H1 (cell line): ENCODE data around the gene MAOB. TPM values are rescaled to one million over a fixed set of nuclear protein-coding genes. Genes with fewer than 3 reads are reported as not detected.

ENCODE experiments used
- CBX8 ChIP-seq: fragments of 300-800, 300-1000 bp; sonication (generic); IDR thresholded peaks from 2 replicates; pipeline ENCODE4 v1.7.1; 2016; ENCODE audit warnings: low read depth, low read length, borderline replicate concordance
- polyA plus RNA-seq, 7 experiments: library from polyadenylated mRNA; depleted of rRNA in 3 of 7; stranded (reverse) in 5 of 7; unstranded in 2 of 7; fragments of >200 nt in 5 of 7; fragments of 200-250 nt in 2 of 7; gene quantifications; 1 replicate in 5 of 7; 2 replicates in 1 of 7; 4 replicates in 1 of 7; pipeline versions ENCODE4 v1.2.1 to v1.2.3, GENCODE V29; 2011 to 2013; ENCODE audit warnings: missing spikeins in 2 of 7, mixed read lengths in 2 of 7
- total RNA-seq: library from RNA; stranded (reverse); fragmentation: NEBNext Ultra II Directional; extraction: Animal tissue kit (Norgen Biotek cat#: 25700); gene quantifications from 2 replicates; pipeline ENCODE4 v1.2.1, GENCODE V29; 2021
- TF ChIP-seq, protein P1 (sequence below): fragments of 300-600 bp; sonication (generic); IDR thresholded peaks from 2 replicates; pipeline ENCODE4 v1.7.1; 2012; ENCODE audit warnings: low read length, moderate library complexity, mild to moderate bottlenecking, inconsistent platforms; ENCODE audit not compliant: insufficient replicate concordance

MAOB gene
- total and polyA plus RNA-seq, 2 of the 8 experiments (the other 6 are each of a cell fraction or from before 2014, with no cell fraction given), result 0.73 to 1.1 TPM

DNA sequence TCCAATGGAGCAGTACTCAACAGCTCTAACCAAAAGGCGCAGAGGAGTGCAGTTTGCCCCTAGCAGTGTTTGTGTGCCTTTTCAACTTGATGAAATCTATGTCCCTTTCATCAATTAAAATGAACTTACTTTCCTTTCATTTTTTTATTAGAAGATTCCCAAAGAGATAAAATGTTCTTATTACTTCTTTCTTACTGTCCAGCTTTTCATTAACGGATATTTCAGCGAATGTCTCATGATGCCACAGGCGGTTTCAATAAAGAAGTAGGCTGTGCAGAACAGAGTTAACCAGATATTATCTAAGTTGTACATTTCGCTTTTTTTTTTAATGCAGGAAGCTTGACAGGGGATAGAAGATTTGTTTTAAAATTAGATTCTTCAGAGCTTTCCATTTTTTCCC is 3.4 kb upstream of the MAOB start (continued):
- TF ChIP-seq, protein P1, sequence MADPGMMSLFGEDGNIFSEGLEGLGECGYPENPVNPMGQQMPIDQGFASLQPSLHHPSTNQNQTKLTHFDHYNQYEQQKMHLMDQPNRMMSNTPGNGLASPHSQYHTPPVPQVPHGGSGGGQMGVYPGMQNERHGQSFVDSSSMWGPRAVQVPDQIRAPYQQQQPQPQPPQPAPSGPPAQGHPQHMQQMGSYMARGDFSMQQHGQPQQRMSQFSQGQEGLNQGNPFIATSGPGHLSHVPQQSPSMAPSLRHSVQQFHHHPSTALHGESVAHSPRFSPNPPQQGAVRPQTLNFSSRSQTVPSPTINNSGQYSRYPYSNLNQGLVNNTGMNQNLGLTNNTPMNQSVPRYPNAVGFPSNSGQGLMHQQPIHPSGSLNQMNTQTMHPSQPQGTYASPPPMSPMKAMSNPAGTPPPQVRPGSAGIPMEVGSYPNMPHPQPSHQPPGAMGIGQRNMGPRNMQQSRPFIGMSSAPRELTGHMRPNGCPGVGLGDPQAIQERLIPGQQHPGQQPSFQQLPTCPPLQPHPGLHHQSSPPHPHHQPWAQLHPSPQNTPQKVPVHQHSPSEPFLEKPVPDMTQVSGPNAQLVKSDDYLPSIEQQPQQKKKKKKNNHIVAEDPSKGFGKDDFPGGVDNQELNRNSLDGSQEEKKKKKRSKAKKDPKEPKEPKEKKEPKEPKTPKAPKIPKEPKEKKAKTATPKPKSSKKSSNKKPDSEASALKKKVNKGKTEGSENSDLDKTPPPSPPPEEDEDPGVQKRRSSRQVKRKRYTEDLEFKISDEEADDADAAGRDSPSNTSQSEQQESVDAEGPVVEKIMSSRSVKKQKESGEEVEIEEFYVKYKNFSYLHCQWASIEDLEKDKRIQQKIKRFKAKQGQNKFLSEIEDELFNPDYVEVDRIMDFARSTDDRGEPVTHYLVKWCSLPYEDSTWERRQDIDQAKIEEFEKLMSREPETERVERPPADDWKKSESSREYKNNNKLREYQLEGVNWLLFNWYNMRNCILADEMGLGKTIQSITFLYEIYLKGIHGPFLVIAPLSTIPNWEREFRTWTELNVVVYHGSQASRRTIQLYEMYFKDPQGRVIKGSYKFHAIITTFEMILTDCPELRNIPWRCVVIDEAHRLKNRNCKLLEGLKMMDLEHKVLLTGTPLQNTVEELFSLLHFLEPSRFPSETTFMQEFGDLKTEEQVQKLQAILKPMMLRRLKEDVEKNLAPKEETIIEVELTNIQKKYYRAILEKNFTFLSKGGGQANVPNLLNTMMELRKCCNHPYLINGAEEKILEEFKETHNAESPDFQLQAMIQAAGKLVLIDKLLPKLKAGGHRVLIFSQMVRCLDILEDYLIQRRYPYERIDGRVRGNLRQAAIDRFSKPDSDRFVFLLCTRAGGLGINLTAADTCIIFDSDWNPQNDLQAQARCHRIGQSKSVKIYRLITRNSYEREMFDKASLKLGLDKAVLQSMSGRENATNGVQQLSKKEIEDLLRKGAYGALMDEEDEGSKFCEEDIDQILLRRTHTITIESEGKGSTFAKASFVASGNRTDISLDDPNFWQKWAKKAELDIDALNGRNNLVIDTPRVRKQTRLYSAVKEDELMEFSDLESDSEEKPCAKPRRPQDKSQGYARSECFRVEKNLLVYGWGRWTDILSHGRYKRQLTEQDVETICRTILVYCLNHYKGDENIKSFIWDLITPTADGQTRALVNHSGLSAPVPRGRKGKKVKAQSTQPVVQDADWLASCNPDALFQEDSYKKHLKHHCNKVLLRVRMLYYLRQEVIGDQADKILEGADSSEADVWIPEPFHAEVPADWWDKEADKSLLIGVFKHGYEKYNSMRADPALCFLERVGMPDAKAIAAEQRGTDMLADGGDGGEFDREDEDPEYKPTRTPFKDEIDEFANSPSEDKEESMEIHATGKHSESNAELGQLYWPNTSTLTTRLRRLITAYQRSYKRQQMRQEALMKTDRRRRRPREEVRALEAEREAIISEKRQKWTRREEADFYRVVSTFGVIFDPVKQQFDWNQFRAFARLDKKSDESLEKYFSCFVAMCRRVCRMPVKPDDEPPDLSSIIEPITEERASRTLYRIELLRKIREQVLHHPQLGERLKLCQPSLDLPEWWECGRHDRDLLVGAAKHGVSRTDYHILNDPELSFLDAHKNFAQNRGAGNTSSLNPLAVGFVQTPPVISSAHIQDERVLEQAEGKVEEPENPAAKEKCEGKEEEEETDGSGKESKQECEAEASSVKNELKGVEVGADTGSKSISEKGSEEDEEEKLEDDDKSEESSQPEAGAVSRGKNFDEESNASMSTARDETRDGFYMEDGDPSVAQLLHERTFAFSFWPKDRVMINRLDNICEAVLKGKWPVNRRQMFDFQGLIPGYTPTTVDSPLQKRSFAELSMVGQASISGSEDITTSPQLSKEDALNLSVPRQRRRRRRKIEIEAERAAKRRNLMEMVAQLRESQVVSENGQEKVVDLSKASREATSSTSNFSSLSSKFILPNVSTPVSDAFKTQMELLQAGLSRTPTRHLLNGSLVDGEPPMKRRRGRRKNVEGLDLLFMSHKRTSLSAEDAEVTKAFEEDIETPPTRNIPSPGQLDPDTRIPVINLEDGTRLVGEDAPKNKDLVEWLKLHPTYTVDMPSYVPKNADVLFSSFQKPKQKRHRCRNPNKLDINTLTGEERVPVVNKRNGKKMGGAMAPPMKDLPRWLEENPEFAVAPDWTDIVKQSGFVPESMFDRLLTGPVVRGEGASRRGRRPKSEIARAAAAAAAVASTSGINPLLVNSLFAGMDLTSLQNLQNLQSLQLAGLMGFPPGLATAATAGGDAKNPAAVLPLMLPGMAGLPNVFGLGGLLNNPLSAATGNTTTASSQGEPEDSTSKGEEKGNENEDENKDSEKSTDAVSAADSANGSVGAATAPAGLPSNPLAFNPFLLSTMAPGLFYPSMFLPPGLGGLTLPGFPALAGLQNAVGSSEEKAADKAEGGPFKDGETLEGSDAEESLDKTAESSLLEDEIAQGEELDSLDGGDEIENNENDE, result no peak
- no peak for TF ChIP-seq CBX8
- TF ChIP-seq, all 59 proteins: peak for 0
